ENCODE measurements around the gene HRH4.

HRH4 gene

GRCh38 chr18:24515721-24516120, 55.3 kb downstream of the HRH4 start:
- no peak for FAIRE-seq

- no peak for FAIRE-seq
Measured at GRCh38 chr18:24516261-24516660, 55.8 kb downstream of the HRH4 start.

- FAIRE-seq, result no peak
Measured at GRCh38 chr18:24517554-24517953, 57.1 kb downstream of the HRH4 start.

- FAIRE-seq, result no peak
Measured at GRCh38 chr18:24518596-24518995, 58.2 kb downstream of the HRH4 start.
